ENCODE data around the gene JCAD.
"Not testable (repeated sequence)": the region's sequence is repeated elsewhere in the genome, so short reads cannot be mapped to it uniquely, and the experiment has no call there.

Gene JCAD, protein sequence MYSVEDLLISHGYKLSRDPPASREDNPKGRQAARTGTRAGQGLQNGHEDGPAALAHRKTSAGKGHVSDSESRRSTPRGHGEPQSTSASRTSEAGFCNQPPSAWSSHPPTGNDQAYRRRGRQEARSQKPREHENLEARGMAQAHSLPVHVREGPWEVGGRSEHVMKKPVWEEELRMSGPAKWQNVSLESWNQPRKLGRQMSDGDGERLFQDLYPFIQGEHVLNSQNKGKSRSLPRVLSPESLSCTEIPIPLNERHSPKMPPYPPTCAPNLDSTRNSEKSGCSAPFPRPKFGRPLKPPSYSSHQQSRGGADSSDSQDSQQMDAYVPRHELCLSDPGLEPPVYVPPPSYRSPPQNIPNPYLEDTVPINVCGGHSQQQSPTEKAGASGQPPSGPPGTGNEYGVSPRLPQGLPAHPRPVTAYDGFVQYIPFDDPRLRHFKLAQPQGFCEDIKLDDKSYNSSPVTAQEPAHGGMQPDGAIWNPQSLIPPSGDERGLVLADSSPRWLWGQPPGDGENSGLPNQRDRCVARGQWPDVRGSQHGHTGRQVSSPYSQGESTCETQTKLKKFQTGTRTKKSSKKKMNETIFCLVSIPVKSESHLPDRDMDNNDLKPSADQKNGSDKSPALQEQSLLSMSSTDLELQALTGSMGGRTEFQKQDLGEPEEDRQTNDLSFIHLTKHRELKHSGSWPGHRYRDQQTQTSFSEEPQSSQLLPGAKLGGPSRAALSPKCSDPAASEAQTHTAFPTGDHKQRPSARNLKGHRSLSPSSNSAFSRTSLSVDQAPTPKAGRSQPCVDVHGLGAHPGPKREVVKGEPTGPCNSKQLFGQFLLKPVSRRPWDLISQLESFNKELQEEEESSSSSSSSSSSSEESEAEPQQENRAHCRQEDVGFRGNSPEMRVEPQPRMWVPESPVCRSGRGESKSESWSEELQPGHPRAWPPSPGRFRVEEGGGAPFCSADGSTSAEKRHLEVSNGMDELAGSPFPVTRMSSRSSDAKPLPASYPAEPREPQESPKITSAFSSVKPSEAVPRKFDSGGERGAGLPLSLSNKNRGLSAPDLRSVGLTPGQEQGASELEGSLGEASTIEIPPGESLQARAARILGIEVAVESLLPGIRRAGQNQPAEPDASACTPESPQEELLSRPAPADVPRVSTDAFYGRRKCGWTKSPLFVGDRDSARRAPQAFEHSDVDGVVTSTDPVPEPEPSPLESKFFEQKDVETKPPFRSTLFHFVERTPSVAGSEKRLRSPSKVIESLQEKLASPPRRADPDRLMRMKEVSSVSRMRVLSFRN (N-terminal part only)

DNA sequence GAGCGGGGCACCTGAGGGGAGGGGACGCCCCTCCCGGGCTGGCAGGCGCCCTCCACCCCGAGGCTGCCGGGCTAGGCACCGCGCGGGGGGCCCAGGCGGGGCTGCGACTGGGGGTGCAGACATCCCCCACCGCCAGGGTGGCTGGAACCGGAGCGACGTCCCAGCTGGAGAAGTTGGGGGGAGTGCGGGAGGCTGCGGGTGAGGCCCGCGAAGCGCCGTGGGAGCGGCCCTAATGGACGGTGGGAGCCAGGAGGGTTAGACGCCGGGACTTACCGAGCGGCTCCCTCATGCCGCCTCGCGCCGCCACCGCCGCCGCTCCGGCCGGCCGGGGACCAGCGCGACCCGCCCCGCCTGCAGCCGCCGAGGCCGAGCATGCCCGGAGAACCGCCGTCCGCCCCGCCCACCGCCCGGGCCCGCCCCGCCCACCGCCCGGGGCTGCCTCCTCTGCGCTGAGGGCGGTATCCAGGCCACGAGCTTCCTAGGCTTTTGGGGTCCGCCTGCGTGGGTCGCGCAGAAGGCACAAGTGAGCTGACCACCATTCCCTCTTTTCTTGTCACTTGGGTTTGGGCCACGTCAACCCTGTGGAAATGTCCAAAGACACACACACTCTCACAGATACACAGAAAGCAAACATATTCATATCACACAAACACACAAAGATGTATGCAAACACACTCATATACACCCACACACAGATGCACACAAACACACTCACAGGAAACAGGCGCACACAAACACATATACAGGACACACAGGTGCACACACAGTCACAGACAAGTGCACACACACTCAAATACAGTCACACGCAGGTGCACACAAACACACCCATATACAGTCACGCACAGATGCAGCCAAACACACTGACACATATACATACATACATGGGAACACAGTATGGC, at the start of gene JCAD:
TSS of gene JCAD (minus strand) at position 378 of the 899 bp plus-strand sequence. CDS start 11,774 bp downstream, outside the sequence.
- H3K27ac Mint-ChIP-seq = peak within 1 kb of the TSS; percentile 32

DNA sequence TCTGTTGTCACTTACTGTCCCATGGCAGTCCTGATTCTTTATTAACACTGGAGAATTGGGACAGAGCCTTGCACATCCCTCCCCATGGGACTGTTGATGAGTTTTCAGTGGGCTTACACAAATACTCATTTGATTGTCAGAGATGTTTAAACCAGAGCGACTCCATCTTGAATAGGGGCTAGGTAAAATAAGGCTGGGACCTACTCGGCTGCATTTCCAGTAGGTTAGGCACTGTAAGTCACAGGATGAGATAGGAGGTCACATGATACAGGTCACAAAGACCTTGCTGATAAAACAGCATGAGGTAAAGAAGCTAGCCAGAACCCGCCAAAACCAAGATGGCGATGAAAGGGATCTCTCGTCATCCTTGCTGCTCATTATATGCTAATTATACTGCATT, 47.6 kb upstream of the JCAD start:
- H3K27me3 Mint-ChIP-seq = peaks cover 5% of the 10 kb centered on the region
- H3K4me3 Mint-ChIP-seq = no peak overlapping the region
- H3K9me3 Mint-ChIP-seq = no peaks in the 10 kb centered on the region
- H3K4me1 Mint-ChIP-seq (ENCODE audit: low read depth) = peaks cover 6% of the 10 kb centered on the region
- H3K27ac Mint-ChIP-seq = no peak overlapping the region
- H3K36me3 Mint-ChIP-seq (ENCODE audit: low read depth) = no peaks in the 10 kb centered on the region
- intact Hi-C loops (cut with micrococcal nuclease) = no loop called here

More for the DNA sequence above, at the start of gene JCAD:
- peaks cover 58% of the 10 kb centered on the region for H3K27me3 Mint-ChIP-seq
- H3K36me3 Mint-ChIP-seq (ENCODE audit: low read depth) = no peaks in the 10 kb centered on the region
- H3K4me1 Mint-ChIP-seq (ENCODE audit: low read depth) = peaks cover 53% of the 10 kb centered on the region
- H3K4me3 Mint-ChIP-seq = peak within 1 kb of the TSS; percentile 71
- intact Hi-C loops (cut with micrococcal nuclease) = no loop called here
- H3K9me3 Mint-ChIP-seq = no peaks in the 10 kb centered on the region

DNA sequence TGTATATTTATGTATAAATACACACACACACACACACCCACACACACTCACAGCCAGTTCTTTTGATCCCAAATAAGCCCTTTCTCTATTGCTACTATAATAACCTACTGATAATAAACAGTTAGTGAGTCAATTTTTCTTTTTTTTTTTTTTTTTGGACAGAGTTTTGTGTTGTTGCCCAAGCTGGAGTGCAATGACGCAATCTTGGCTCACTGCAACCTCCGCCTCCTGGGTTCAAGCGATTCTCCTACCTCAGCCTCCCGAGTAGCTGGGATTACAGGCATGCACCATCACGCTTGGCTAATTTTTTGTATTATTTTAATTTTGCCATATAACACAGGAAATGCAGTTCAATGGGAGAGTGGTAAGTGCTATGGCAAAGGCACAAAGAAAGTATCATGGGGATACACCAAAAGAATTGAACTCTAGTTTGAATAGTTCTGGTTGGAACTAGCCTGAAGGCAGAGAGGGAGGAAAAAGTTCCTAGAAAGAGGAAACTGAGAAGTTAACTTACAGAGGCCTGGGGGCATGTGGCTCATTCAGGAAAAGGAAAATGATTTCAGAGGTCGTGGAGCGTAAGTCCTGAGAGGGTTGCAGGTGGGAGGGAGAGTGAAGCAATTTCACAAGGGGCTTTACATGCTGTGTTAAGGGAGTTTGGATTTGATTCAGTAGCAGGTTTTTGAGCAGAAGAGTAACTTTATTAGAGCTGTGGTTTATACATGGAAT, 44.4 kb upstream of the JCAD start:
- intact Hi-C loops (cut with micrococcal nuclease) = no loop called here
- H3K4me1 Mint-ChIP-seq (ENCODE audit: low read depth) = peaks cover 7% of the 10 kb centered on the region
- H3K9me3 Mint-ChIP-seq = no peaks in the 10 kb centered on the region
- peaks cover 7% of the 10 kb centered on the region for H3K27me3 Mint-ChIP-seq
- no peaks in the 10 kb centered on the region for H3K36me3 Mint-ChIP-seq (ENCODE audit: low read depth)
- H3K4me3 Mint-ChIP-seq = no peak overlapping the region
- H3K27ac Mint-ChIP-seq = no peak overlapping the region

DNA sequence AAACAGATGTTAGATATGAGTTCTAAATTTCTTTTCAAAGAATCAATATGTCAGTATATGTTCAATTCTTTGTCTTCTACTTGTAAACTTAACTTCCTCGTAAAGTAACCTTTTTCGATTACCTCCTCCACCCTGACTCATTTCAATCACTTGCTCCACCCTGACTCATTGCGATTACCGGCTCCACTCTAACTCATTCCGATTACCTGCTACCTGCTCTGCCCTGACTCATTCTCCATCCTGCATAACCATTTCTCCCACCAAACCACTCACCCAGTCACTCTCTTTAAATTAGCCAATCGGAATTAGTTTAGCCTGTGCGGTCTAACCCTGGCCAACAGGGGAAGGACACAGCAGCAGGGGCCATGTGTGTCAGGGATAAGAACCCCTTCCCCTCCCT, 40.3 kb upstream of the JCAD start:
- H3K9me3 Mint-ChIP-seq; H3K27me3 Mint-ChIP-seq; H3K27ac Mint-ChIP-seq; H3K4me3 Mint-ChIP-seq; H3K36me3 Mint-ChIP-seq (ENCODE audit: low read depth); intact Hi-C loops (cut with micrococcal nuclease): not testable (repeated sequence)
- peaks cover 13% of the 10 kb centered on the region for H3K4me1 Mint-ChIP-seq (ENCODE audit: low read depth)

DNA sequence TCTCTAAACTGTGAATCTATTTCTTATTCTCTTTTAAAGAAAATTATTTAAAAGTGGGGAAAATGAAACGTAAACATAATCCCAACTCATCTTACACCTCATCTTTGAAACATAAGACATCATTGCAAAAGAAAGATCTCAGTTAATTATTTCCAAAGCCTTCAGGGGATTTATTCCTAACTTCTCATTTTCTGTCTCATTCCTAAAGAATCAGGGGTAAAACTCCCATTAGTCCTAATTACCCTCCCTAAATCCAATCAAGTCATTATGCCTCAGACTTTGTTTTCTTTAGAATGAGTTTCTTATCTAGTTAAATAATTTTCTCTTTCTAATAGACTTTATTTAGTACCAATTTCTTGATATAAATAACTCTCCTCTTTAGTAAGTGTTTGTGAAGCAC, 39.7 kb upstream of the JCAD start:
- Mint-ChIP-seq H3K36me3 (ENCODE audit: low read depth) (no peaks in the 10 kb centered on the region), H3K4me1 (ENCODE audit: low read depth) (peaks cover 11% of the 10 kb centered on the region), H3K27me3 (peaks cover 10% of the 10 kb centered on the region), H3K9me3 (no peaks in the 10 kb centered on the region), H3K27ac (no peak overlapping the region), H3K4me3 (no peak overlapping the region)
- intact Hi-C loops (cut with micrococcal nuclease) = no loop called here

DNA sequence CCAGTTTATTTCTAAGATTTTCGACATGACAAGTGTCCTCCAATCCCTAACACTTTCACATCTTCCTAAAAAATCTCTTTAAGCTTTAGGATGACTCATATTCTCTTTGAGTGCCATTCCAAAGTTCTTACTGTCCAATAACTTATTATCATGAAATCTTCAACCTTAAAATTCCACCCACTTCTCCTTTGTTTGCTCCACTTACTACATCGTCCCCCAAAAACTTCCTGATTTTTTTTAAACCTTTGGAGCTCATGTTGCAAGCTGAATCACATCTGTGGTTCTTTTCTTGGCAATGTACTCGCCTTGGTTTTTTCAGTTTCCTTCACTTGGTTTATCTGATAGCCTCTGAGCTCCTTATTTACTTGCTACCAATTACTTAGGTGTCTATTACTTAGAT, 39.2 kb upstream of the JCAD start:
- Mint-ChIP-seq H3K9me3 (no peaks in the 10 kb centered on the region), H3K27ac (no peak overlapping the region), H3K36me3 (ENCODE audit: low read depth) (no peaks in the 10 kb centered on the region), H3K4me1 (ENCODE audit: low read depth) (peaks cover 7% of the 10 kb centered on the region), H3K4me3 (no peak overlapping the region), H3K27me3 (peaks cover 6% of the 10 kb centered on the region)
- intact Hi-C loops (cut with micrococcal nuclease) = no loop called here

DNA sequence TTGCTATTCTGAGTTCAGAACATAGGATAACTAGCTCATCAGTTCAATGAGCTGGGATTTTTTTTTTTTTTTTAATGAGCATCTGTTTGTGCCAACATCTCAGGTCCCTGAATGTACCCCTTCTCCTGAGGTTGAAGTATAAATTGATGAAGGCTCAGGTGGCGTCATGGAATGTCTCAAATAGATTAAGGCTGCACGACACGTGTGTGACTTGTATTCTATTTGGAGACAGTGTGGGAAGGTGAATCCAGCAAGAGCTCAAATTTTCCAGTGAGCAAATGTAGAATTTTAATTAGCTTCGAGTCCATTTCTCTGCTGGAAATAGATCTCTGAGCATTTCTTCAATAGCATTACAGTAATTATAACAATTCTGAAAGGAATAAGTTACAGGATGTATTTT, 37.2 kb upstream of the JCAD start:
- peaks cover 6% of the 10 kb centered on the region for H3K27me3 Mint-ChIP-seq
- peaks cover 7% of the 10 kb centered on the region for H3K4me1 Mint-ChIP-seq (ENCODE audit: low read depth)
- H3K27ac Mint-ChIP-seq = no peak overlapping the region
- no peaks in the 10 kb centered on the region for H3K9me3 Mint-ChIP-seq
- intact Hi-C loops (cut with micrococcal nuclease) = no loop called here
- no peak overlapping the region for H3K4me3 Mint-ChIP-seq
- no peaks in the 10 kb centered on the region for H3K36me3 Mint-ChIP-seq (ENCODE audit: low read depth)

DNA sequence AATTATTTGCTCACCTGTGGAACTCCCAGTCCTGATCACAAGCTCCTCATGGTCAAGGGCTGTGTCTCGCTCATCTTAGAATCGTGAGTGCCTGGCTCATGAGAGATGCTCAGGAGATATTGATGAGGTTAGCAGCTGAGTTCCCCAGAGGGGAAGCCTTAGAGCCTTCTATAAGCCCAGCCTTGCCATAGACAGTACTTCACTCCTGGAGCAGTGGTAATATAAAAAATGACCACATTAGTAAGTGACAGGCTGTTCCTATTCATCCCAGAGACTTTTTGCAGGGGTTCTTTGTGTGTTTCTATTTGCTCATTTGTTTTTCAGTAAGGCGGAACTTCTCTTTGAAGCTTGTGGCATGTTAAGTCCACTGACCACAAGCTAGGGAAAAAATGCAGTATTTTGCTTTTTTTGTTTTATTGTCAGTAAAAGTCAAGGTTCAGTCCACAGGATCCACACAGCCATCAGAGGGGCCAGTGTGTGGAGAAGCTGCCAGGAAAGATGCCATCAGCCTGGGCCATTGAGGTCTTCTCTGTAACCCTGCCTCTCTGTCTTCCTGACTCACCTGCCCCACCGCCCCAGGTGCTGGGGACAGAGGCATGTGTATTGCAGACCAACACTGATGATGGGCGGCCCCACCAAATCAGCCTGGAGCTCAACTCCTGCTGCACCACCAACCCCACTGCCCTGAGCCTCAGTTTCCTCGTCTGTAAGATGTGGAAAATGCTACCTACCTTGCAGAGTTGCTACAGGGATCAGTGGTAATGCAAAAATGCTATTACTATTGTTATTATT, 36.4 kb upstream of the JCAD start:
- Mint-ChIP-seq H3K4me1 (ENCODE audit: low read depth) (peaks cover 7% of the 10 kb centered on the region), H3K9me3 (no peaks in the 10 kb centered on the region), H3K36me3 (ENCODE audit: low read depth) (no peaks in the 10 kb centered on the region), H3K27me3 (peaks cover 6% of the 10 kb centered on the region), H3K4me3 (no peak overlapping the region), H3K27ac (no peak overlapping the region)
- intact Hi-C loops (cut with micrococcal nuclease) = no loop called here

DNA sequence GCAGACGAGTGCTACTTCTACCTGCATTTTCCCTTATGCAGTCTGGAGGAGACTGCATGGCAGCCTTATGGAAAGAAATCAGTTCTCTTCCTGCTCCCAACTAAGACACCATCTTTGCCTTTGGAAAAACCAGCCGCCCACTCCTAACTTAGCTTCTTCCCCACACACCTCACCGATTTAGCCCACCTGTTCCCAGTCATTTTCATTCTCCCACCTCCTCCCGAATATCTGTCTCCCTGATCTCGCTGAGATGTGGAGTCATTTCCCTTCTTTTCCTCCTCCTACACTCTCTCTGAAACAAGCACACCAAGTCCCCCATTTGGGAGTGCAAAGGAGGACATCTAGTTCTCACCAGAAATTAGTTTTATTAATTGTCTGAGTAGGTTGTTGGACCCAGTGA, 35.2 kb upstream of the JCAD start:
- Mint-ChIP-seq H3K4me1 (ENCODE audit: low read depth) (peaks cover 7% of the 10 kb centered on the region), H3K9me3 (no peaks in the 10 kb centered on the region), H3K36me3 (ENCODE audit: low read depth) (no peaks in the 10 kb centered on the region), H3K4me3 (no peak overlapping the region), H3K27me3 (peaks cover 4% of the 10 kb centered on the region), H3K27ac (no peak overlapping the region)
- intact Hi-C loops (cut with micrococcal nuclease) = no loop called here

DNA sequence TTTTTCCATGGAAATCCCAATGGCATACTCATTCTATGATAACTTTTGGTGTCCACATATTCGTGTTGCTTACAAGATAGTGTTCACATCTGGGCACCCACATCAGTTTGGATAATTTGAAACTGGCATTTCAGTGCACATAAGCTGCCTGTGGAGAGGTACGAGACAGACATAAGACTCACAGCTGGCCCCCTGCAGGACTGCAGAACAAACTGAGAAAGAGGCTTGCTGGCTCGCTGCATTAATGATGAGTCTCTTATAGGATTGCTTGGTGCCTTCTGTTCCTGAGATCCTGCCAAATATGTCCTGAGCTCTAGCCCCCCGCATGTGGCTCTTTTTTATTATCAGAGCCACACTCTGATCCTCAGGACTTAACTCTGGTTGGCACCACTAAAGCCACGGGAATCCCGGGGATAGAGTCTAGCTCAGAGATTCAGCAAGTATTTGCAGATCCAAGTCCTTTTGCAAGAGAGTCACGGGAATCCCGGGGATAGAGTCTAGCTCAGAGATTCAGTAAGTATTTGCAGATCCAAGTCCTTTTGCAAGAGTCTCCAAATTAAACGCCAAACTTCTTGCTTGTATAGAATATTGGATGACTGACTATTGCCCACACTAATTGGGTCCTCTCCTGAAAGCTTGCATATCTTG, 34.0 kb upstream of the JCAD start:
- H3K9me3 Mint-ChIP-seq = no peaks in the 10 kb centered on the region

DNA sequence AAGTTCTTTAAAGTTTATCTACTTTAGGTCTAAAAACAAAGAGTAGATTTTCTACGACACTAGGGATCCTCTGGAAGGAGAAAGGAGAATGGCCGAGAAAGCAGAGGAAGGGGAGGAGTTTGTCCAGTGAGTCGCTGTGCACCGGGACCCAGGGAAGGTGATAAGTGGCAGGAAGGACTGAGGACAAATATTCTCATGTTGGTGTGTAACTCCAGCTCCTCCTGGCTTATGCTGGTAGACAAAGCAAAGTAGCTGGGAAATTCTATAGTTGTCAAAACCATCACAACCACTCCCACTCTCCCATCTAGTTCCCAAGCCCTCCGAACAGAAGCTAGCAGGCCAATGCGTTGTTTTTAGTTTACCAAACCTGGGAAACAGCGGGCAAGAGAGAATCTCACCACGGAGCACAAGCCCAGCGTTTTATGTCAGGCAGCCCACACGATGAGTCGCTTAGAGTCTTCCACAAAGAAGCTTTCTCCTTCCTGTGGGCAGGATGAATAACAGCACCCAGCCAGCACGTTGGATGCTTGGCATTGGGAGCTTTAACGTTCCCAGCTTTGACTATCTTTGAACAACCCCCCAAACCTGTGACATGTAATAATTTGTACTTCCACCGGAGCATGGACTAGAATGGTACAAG, 32.9 kb upstream of the JCAD start:
- no peaks in the 10 kb centered on the region for H3K36me3 Mint-ChIP-seq (ENCODE audit: low read depth)
- H3K9me3 Mint-ChIP-seq = no peaks in the 10 kb centered on the region
- intact Hi-C loops (cut with micrococcal nuclease) = no loop called here
- H3K27me3 Mint-ChIP-seq = peaks cover 4% of the 10 kb centered on the region
- no peaks in the 10 kb centered on the region for H3K4me1 Mint-ChIP-seq (ENCODE audit: low read depth)
- no peak overlapping the region for H3K27ac Mint-ChIP-seq
- H3K4me3 Mint-ChIP-seq = no peak overlapping the region

More for the DNA sequence above, 34.0 kb upstream of the JCAD start:
- Mint-ChIP-seq H3K36me3 (ENCODE audit: low read depth) (no peaks in the 10 kb centered on the region), H3K4me3 (no peak overlapping the region), H3K27me3 (peaks cover 4% of the 10 kb centered on the region), H3K4me1 (ENCODE audit: low read depth) (peaks cover 2% of the 10 kb centered on the region), H3K27ac (no peak overlapping the region)
- intact Hi-C loops (cut with micrococcal nuclease) = no loop called here

Data from dendritic cell treated with granulocyte-macrophage colony-stimulating factor and Interleukin-4, amounts not matched to agents 40 ng/mL and 50 ng/mL, for 4 days (primary cell).